Ectodermal cell (in vitro differentiated cells): ENCODE results near the gene DCLK2.

ENCODE experiments used
- H3K27ac ChIP-seq: 2 replicates; pipeline ENCODE4 v1.7.0; 2013; ENCODE audit warnings: mild to moderate bottlenecking, low read depth, low read length; ENCODE audit not compliant: insufficient read depth, poor library complexity, severe bottlenecking
- H3K27me3 ChIP-seq: 2 replicates; pipeline ENCODE4 v1.7.0; 2013; ENCODE audit warnings: mild to moderate bottlenecking, low read length; ENCODE audit not compliant: insufficient read depth, control insufficient read depth, poor library complexity, severe bottlenecking
- H3K36me3 ChIP-seq: one replicate; pipeline ENCODE4 v1.7.0; 2013; ENCODE audit warnings: low read length; ENCODE audit not compliant: control insufficient read depth, insufficient read depth
- H3K4me1 ChIP-seq: one replicate; pipeline ENCODE4 v1.7.0; 2013; ENCODE audit warnings: low read length; ENCODE audit not compliant: control insufficient read depth, insufficient read depth
- H3K4me3 ChIP-seq: 2 replicates; pipeline ENCODE4 v1.7.0; 2013; ENCODE audit warnings: low read depth, low read length, control low read depth; ENCODE audit not compliant: insufficient read depth
- H3K9me3 ChIP-seq: 2 replicates; pipeline ENCODE4 v1.7.0; 2013; ENCODE audit warnings: mild to moderate bottlenecking, low read length, moderate library complexity; ENCODE audit not compliant: control insufficient read depth
- whole genome bisulfite sequencing, 2 experiments: methylation state at CpG; one replicate each; pipeline ENCODE4 v1.1.7; 2013; ENCODE audit warnings: missing lambda C conversion rate in 2 of 2; 5-methylcytosine and 5-hydroxymethylcytosine counted together

DCLK2 gene

DNA sequence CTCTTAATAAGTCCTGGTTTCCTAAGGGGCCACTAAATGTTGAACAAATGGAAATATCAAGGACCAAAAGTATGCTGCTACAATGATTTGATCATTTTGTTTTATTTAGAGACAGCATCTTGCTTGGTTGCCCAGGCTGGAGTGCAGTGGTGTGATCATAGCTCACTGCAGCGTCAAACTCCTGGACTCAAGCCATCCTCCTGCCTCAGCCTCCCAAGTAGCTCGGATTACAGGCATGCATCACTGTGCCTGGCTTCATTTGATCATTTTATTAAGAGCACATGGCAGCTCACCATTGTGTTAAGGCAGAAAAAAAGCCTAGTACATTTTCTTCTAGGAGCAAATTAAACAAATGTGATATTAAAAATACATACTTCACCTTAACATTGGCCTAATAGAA is 52.7 kb downstream of the DCLK2 start:
- H3K36me3 ChIP-seq, result no peaks in the 10 kb centered on the region
- no peaks in the 10 kb centered on the region for H3K4me1 ChIP-seq
- no peaks in the 10 kb centered on the region for H3K27me3 ChIP-seq
- H3K27ac ChIP-seq, result no peak overlapping the region
- H3K4me3 ChIP-seq, result no peak overlapping the region
- H3K9me3 ChIP-seq, result no peaks in the 10 kb centered on the region
- WGBS, 2 experiments, result 83 to 87% methylated on average over 2 of the region's 2 CpGs

- no peak overlapping the region for H3K27ac ChIP-seq
- H3K36me3 ChIP-seq, result no peaks in the 10 kb centered on the region
- no peak overlapping the region for H3K4me3 ChIP-seq
- no peaks in the 10 kb centered on the region for H3K27me3 ChIP-seq
- WGBS, 2 experiments, result 94 to 100% methylated on average over 1 of the region's 1 CpG
- H3K9me3 ChIP-seq, result no peaks in the 10 kb centered on the region
- no peaks in the 10 kb centered on the region for H3K4me1 ChIP-seq
Observed at GRCh38 chr4:150131581-150132228, 53.5 kb downstream of the DCLK2 start.

DNA sequence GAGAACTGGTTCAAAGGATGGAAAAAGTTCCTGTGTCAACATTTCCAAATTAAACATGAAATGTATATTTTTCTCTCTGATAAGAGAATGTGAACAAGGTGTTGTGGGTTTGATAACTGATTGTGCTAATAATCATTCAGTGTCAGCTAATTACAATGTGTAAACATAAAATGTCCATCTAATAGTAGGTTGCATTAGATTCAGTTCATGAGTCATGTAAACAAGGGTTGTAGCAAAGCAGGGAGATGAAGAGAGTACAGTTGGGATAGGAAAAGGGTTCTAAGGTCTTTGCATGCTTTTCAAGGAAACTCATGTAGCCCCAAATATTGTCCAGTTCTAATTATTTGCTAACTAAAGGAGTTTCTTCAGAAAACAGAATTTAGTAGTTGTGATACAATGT is 55.4 kb downstream of the DCLK2 start:
- Histone ChIP-seq H3K9me3 (no peaks in the 10 kb centered on the region), H3K4me3 (no peak overlapping the region), H3K27me3 (no peaks in the 10 kb centered on the region), H3K4me1 (no peaks in the 10 kb centered on the region), H3K27ac (no peak overlapping the region), H3K36me3 (no peaks in the 10 kb centered on the region)

DNA sequence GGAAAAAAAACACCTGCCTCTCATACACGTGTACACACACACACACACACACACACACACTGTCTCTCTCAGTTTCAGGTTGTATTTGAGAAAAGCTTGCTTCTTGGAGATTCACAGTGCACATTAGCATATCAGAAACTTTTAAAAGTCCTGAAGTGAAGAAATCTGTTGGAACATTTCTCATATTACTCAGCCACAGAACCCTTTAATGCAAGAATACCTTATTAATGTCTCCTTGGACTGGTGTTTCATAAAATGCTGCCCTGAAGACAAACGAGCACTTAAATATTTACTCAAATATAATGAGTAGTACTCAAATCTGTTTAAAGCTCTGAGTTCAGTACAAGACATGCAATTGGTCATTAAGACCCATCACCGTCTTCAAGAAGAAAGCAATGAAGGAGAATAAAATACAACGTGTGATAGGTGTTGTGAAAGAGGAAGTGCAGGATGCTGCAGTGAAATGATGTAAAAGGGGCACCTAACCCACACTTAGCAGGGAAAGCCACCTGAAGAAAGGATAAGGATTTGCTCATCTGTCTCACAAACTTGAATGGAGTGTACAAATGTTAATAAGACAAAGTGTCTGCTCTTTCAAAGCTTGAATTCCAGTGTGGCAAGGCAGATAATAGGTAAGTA is 57.0 kb downstream of the DCLK2 start:
- Histone ChIP-seq H3K27ac (no peak overlapping the region), H3K36me3 (no peaks in the 10 kb centered on the region), H3K4me1 (no peaks in the 10 kb centered on the region), H3K27me3 (no peaks in the 10 kb centered on the region), H3K4me3 (no peak overlapping the region), H3K9me3 (no peaks in the 10 kb centered on the region)
- 86 to 90% methylated on average over 4 of the region's 4 CpGs for WGBS, 2 experiments

DNA sequence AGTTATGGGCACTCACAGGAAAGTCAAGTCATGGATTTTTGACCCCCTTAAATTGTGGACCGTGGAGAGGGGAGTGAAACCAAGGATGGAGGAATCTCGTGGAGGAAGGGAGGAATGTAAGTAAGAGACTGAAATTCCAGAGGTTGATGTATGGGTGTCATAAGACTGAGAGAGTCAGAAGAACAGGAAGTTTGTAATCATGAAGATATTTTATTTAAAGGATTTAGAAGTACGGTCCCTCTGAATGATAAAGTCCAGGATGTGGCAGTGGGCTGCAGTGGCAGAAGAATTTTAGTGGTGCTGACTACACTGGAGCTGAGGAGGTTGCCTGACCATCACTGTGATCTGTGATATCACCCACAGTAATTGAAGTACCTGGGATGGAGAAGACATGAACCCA is 57.8 kb downstream of the DCLK2 start:
- no peak overlapping the region for H3K4me3 ChIP-seq
- no peaks in the 10 kb centered on the region for H3K27me3 ChIP-seq
- H3K9me3 ChIP-seq, result no peaks in the 10 kb centered on the region
- no peak overlapping the region for H3K27ac ChIP-seq
- H3K4me1 ChIP-seq, result no peaks in the 10 kb centered on the region
- no peaks in the 10 kb centered on the region for H3K36me3 ChIP-seq
- 91 to 93% methylated on average over 3 of the region's 3 CpGs for WGBS, 2 experiments

DNA sequence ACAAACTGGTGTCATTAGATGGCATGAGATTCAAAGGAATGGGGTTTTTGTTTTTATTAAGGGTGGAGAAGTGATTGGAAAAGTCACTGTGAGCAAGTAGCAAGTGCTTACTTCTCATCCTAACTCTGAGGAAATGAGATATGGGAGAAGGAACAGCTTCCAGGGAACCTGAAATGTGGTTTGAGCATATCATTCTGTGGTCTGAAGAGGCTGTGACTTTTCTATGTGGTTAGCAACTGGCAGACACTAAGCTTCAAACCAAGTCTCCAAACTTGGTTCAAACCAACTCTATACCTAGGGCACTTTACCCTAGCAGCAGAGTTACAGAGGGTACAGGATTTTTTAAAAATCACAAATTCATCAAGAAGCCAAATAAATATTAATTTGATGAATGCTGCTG is 58.2 kb downstream of the DCLK2 start:
- Histone ChIP-seq H3K4me3 (no peak overlapping the region), H3K36me3 (no peaks in the 10 kb centered on the region), H3K27ac (no peak overlapping the region), H3K27me3 (no peaks in the 10 kb centered on the region), H3K9me3 (no peaks in the 10 kb centered on the region), H3K4me1 (no peaks in the 10 kb centered on the region)

DNA sequence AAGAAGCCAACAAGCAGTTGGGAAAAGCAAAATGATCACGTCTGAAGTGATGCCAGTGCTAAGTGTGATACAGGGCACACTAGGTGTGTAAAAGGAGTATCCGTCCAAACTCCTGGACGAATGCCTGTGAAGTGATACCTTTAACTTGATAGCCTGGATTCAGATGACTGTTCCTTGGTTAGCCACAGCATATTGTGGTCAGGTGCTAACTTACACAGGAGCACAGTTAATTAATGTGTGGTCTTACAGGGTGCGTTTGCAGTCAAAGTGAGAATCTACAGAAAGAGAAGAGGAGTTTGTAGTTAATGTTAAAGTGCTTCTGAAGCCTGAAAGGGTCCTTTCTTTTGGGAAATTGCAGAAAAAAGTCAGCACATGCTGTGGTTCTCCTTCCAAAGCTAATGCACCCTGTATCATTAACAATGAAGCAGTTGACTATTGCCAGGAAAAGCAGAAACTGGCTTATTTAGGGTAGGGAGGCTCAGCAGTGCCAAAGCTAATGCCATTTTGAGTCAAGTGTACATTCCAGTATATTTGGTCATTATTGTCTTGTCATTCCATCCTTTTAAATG is 61.1 kb downstream of the DCLK2 start:
- H3K4me1 ChIP-seq, result no peaks in the 10 kb centered on the region

GRCh38 chr4:150140774-150141400 is 62.6 kb downstream of the DCLK2 start:
- Histone ChIP-seq H3K27me3 (no peaks in the 10 kb centered on the region), H3K4me1 (no peaks in the 10 kb centered on the region), H3K27ac (no peak overlapping the region), H3K9me3 (peaks cover 2% of the 10 kb centered on the region), H3K4me3 (no peak overlapping the region), H3K36me3 (no peaks in the 10 kb centered on the region)
- 80 to 90% methylated on average over 4 to 5 of the region's 5 CpGs for WGBS, 2 experiments

More for the DNA sequence above, 61.1 kb downstream of the DCLK2 start:
- no peaks in the 10 kb centered on the region for H3K27me3 ChIP-seq
- H3K4me3 ChIP-seq, result no peak overlapping the region
- H3K36me3 ChIP-seq, result no peaks in the 10 kb centered on the region
- WGBS, 2 experiments, result 92 to 93% methylated on average over 4 of the region's 4 CpGs
- no peak overlapping the region for H3K27ac ChIP-seq
- H3K9me3 ChIP-seq, result peaks cover 2% of the 10 kb centered on the region

DNA sequence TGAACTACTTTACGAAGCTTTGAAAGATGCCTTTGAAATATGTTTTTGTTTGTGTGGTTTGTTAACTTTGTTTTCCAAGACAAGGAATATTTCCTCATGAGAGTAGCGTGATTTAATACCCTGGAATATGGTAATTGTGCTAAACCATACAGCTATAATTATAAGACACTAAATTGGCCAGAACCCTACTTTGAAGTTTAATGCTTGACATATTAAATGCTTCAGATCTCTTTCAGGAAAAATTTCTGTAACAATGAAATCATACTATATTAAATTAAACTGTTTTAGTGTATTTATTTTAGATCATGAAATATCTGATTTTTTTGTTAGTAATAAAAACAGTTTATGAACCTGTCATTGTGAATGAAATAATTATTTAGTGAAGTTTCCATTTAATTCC is 63.5 kb downstream of the DCLK2 start:
- WGBS, 2 experiments, result 94 to 100% methylated on average over 1 of the region's 2 CpGs
- Histone ChIP-seq H3K27me3 (no peaks in the 10 kb centered on the region), H3K27ac (no peak overlapping the region), H3K4me1 (no peaks in the 10 kb centered on the region), H3K36me3 (no peaks in the 10 kb centered on the region), H3K4me3 (no peak overlapping the region), H3K9me3 (peaks cover 2% of the 10 kb centered on the region)

GRCh38 chr4:150142831-150143230 is 64.6 kb downstream of the DCLK2 start:
- H3K36me3 ChIP-seq, result no peaks in the 10 kb centered on the region
- 100% methylated on average over 1 of the region's 1 CpG for WGBS, 2 experiments
- peaks cover 2% of the 10 kb centered on the region for H3K9me3 ChIP-seq
- H3K27me3 ChIP-seq, result no peaks in the 10 kb centered on the region
- H3K4me3 ChIP-seq, result no peak overlapping the region
- no peak overlapping the region for H3K27ac ChIP-seq
- no peaks in the 10 kb centered on the region for H3K4me1 ChIP-seq
